Measurements from ENCODE around the gene ARL8B. TPM values are rescaled to one million over a fixed set of nuclear protein-coding genes. Genes with fewer than 3 reads are reported as not detected.

ARL8B gene
- total RNA-seq, 6 donors from 2014 or later, result 34.7 to 117 (median 74.2) TPM

DNA sequence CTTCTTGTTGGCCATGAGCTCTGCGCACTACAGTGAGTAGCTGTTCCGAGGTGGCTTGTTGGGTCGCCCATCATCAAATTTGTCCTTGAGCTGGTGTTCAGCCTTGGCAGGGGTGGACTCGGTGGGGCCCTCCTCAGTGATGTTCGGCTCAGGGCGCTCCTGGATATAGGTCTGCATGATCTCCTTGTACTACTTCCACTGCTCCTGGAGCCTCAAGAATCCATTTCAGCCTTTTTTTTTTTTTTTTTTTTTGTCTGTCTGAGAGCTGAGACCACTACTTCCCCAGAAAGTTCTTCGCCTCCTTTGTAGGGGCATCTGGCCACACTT, 39.3 kb upstream of the ARL8B start:
- no peak for ATAC-seq (ENCODE audit: low FRiP score in 2 of 2)
- H3K36me3 ChIP-seq, result no peaks in the 10 kb centered on the region
- no peak overlapping the region for H3K27ac ChIP-seq
- no peaks in the 10 kb centered on the region for H3K27me3 ChIP-seq
- 83 to 91% methylated on average over 6 to 7 of the region's 7 CpGs for WGBS, 2 donors
- peaks cover 3 to 19% (median 6%) of the 10 kb centered on the region in 4 donors for H3K4me1 ChIP-seq
- H3K9me3 ChIP-seq, result no peaks in the 10 kb centered on the region
- no peak overlapping the region for H3K4me3 ChIP-seq
- TF ChIP-seq POLR2AphosphoS5 (IDR thresholded peaks at IDR 0.05), result no peak
- TF ChIP-seq, protein P1, sequence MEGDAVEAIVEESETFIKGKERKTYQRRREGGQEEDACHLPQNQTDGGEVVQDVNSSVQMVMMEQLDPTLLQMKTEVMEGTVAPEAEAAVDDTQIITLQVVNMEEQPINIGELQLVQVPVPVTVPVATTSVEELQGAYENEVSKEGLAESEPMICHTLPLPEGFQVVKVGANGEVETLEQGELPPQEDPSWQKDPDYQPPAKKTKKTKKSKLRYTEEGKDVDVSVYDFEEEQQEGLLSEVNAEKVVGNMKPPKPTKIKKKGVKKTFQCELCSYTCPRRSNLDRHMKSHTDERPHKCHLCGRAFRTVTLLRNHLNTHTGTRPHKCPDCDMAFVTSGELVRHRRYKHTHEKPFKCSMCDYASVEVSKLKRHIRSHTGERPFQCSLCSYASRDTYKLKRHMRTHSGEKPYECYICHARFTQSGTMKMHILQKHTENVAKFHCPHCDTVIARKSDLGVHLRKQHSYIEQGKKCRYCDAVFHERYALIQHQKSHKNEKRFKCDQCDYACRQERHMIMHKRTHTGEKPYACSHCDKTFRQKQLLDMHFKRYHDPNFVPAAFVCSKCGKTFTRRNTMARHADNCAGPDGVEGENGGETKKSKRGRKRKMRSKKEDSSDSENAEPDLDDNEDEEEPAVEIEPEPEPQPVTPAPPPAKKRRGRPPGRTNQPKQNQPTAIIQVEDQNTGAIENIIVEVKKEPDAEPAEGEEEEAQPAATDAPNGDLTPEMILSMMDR (IDR thresholded peaks at IDR 0.05), result no peak
- no peak for TF ChIP-seq EP300 (IDR thresholded peaks at IDR 0.05)
- no peak for TF ChIP-seq POLR2A (IDR thresholded peaks at IDR 0.05)
- no peak for DNase-seq

DNA sequence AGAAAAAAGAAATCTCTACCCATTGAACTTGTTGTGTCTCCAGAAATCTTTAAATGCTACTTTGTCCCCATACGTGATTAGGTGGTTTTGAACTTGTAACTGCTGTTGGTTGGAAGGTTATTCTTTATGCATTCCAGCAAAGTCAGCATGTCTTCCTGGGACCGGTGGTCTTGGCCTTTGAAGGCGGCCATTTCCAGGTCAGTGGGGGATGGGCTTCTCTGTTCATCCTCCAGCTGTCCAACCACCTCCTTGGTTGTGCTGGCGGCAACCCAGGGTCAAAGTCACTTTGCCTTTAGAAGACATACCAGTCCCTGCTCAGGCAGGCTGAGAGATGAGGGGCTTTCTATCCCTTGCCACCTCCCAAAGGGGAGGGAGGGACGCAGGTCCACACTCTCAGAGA, 37.9 kb upstream of the ARL8B start:
- no peaks in the 10 kb centered on the region for H3K36me3 ChIP-seq
- no peak overlapping the region for H3K27ac ChIP-seq
- 85 to 88% methylated on average over 5 of the region's 5 CpGs for WGBS, 2 donors
- no peaks in the 10 kb centered on the region for H3K27me3 ChIP-seq
- H3K9me3 ChIP-seq, result no peaks in the 10 kb centered on the region
- peaks cover 3 to 19% (median 6%) of the 10 kb centered on the region in 4 donors for H3K4me1 ChIP-seq
- DNase-seq, result no peak
- no peak overlapping the region for H3K4me3 ChIP-seq
- ATAC-seq (ENCODE audit: low FRiP score in 2 of 2), result no peak
- no peak for TF ChIP-seq POLR2AphosphoS5 (IDR thresholded peaks at IDR 0.05)
- TF ChIP-seq, protein P1 (IDR thresholded peaks at IDR 0.05), result no peak
- no peak for TF ChIP-seq EP300 (IDR thresholded peaks at IDR 0.05)
- TF ChIP-seq POLR2A (IDR thresholded peaks at IDR 0.05), result no peak

DNA sequence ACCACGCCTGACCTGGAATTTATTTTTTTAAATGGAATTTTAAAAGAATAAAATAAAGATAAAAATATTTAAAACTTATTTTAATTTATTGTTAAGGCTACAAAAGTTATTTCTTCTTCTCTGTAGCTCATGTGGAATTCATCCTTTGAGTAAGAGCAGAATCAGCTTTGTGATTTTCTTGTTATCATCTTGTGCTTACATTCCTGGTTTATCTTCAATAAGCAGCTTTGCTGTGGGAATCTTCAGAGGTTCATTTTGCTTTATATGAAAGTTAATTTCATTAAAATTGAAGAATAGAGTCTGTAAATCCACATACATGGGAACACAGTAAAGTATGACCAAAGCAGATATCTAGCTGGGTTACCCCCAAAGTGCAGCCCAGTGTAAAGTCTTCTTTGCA, 35.4 kb upstream of the ARL8B start:
- no peaks in the 10 kb centered on the region for H3K9me3 ChIP-seq
- no peaks in the 10 kb centered on the region for H3K36me3 ChIP-seq
- ATAC-seq (ENCODE audit: low FRiP score in 2 of 2), result no peak
- 95 to 97% methylated on average over 1 of the region's 1 CpG for WGBS, 2 donors
- DNase-seq, result no peak
- TF ChIP-seq EP300 (IDR thresholded peaks at IDR 0.05) (no peak), POLR2AphosphoS5 (IDR thresholded peaks at IDR 0.05) (no peak), POLR2A (IDR thresholded peaks at IDR 0.05) (no peak)
- TF ChIP-seq, protein P1 (IDR thresholded peaks at IDR 0.05), result no peak
- H3K27ac ChIP-seq, result no peak overlapping the region
- peaks cover 0 to 10% (median 1%) of the 10 kb centered on the region in 4 donors for H3K4me1 ChIP-seq
- no peak overlapping the region for H3K4me3 ChIP-seq
- H3K27me3 ChIP-seq, result no peaks in the 10 kb centered on the region

DNA sequence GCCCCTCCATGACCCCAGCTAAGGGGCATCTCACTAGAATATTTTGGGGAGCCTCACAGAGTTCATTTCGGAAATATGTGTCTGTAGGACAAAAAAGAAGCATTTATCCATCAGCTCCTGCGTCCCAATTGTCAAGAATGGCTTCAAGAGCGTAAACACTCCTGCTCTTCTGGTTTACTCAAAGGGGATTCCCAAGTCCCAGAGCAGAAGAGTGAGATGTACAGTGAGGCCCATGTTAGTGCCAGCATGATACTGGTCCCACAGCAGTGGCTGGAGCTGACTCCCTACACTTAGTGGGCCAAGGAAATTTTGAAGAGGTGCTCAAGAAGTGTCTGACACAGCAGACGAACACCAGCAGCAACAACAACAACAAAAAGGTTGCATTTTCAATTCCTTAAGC, 34.9 kb upstream of the ARL8B start:
- H3K4me1 ChIP-seq, result peaks cover 0 to 8% (median 1%) of the 10 kb centered on the region in 4 donors
- 56 to 66% methylated on average over 4 of the region's 4 CpGs for WGBS, 2 donors
- DNase-seq, result no peak
- no peak overlapping the region for H3K4me3 ChIP-seq
- no peaks in the 10 kb centered on the region for H3K36me3 ChIP-seq
- no peak for ATAC-seq (ENCODE audit: low FRiP score in 2 of 2)
- no peaks in the 10 kb centered on the region for H3K27me3 ChIP-seq
- H3K9me3 ChIP-seq, result no peaks in the 10 kb centered on the region
- no peak for TF ChIP-seq EP300 (IDR thresholded peaks at IDR 0.05)
- TF ChIP-seq, protein P1 (IDR thresholded peaks at IDR 0.05), result no peak
- no peak for TF ChIP-seq POLR2AphosphoS5 (IDR thresholded peaks at IDR 0.05)
- no peak for TF ChIP-seq POLR2A (IDR thresholded peaks at IDR 0.05)
- no peak overlapping the region for H3K27ac ChIP-seq

DNA sequence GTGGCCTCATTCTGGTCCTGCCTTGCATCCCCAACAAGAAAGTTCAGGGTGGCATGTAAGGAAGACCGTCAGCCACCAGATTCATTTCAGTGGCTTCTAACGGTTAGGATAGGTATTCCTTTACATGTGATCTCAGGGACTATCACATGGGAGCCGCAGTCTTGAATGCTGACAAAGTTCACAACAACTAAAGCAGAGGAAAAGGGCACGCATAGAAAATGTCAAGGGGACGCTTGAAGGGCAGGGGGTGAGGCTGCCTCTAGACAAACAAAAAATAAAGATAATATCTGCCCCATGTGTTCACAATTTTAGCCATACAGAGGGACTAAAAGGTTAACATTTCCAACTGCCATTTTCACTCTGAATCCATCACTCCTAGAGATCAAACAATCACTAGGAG, 31.9 kb upstream of the ARL8B start:
- Histone ChIP-seq H3K4me1 (peaks cover 0 to 3% (median 0%) of the 10 kb centered on the region in 4 donors), H3K4me3 (no peak overlapping the region)
- WGBS, 2 donors, result 80 to 88% methylated on average over 4 to 5 of the region's 5 CpGs

More for the DNA sequence above, 31.9 kb upstream of the ARL8B start:
- ATAC-seq (ENCODE audit: low FRiP score in 2 of 2) (no peak), DNase-seq (no peak)
- H3K9me3 ChIP-seq, result no peaks in the 10 kb centered on the region
- H3K36me3 ChIP-seq, result no peaks in the 10 kb centered on the region
- TF ChIP-seq POLR2AphosphoS5 (IDR thresholded peaks at IDR 0.05) (no peak), POLR2A (IDR thresholded peaks at IDR 0.05) (no peak), EP300 (IDR thresholded peaks at IDR 0.05) (no peak)
- TF ChIP-seq, protein P1 (IDR thresholded peaks at IDR 0.05), result no peak
- no peaks in the 10 kb centered on the region for H3K27me3 ChIP-seq
- H3K27ac ChIP-seq, result no peak overlapping the region

Measured in upper lobe of left lung (tissue), 6 donors.